HEK293 (cell line): ENCODE results near the gene STARD6.

Source experiments
- CTCF ChIA-PET: fragments of 350-600 bp; formaldehyde crosslinking; extraction: SDS; loops from one replicate; lab custom pipeline; 2021; ENCODE audit warnings: antibody characterized with exemption; lab: Yijun Ruan, JAX
- POLR2A ChIA-PET: fragments of 300-600 bp; formaldehyde crosslinking; extraction: SDS; loops from one replicate; lab custom pipeline; 2020; ENCODE audit warnings: antibody characterized with exemption, inconsistent platforms; lab: Yijun Ruan, JAX
- H3K27ac ChIP-seq: fragments of 200-500 bp; sonication (Bioruptor generic); 2 replicates; pipeline ENCODE4 v1.5.1; 2014; ENCODE audit warnings: low read depth, low read length, control low read depth, inconsistent platforms; ENCODE audit errors: extremely low read depth
- H3K36me3 ChIP-seq, 2 experiments: fragments of 200-500 bp in 1 of 2; sonication (Bioruptor generic) in 1 of 2; 1 replicate in 1 of 2; 2 replicates in 1 of 2; pipeline ENCODE4 v1.5.1; 2014 to 2017; ENCODE audit warnings: inconsistent platforms in 2 of 2, low read length in 2 of 2; ENCODE audit not compliant: control insufficient read depth in 2 of 2, insufficient read depth in 1 of 2
- H3K4me1 ChIP-seq: fragments of 200-500 bp; sonication (Bioruptor generic); 2 replicates; pipeline ENCODE4 v1.5.1; 2014; ENCODE audit warnings: mild to moderate bottlenecking, low read length, inconsistent platforms; ENCODE audit not compliant: control insufficient read depth, insufficient read depth
- H3K4me3 ChIP-seq: 2 replicates; pipeline ENCODE4 v1.5.1; 2011; ENCODE audit warnings: low read depth, mild to moderate bottlenecking, control low read depth, low read length, moderate library complexity
- H3K9me3 ChIP-seq: fragments of 200-500 bp; sonication (Bioruptor generic); 2 replicates; pipeline ENCODE4 v1.5.1; 2014; ENCODE audit warnings: low read depth, low read length, inconsistent platforms; ENCODE audit not compliant: control insufficient read depth, insufficient read depth
- BCL11A ChIP-seq: fragments of 450-650 bp; formaldehyde crosslinking; IDR thresholded peaks from 2 replicates; pipeline ENCODE4 v1.5.1; 2016; ENCODE audit warnings: low read depth, missing biosample characterization, missing genetic modification characterization
- MEIS1 ChIP-seq: sonication (generic); formaldehyde crosslinking; IDR thresholded peaks from 2 replicates; pipeline ENCODE4 v1.8.1; 2022; ENCODE audit warnings: missing genetic modification reagents, mild to moderate bottlenecking, borderline replicate concordance
- RBAK ChIP-seq: fragments of 450-650 bp; formaldehyde crosslinking; IDR thresholded peaks from 2 replicates; pipeline ENCODE4 v1.5.1; 2016; ENCODE audit warnings: missing biosample characterization, missing genetic modification characterization
- SP7 ChIP-seq: fragments of 450-650 bp; formaldehyde crosslinking; IDR thresholded peaks from 2 replicates; pipeline ENCODE4 v1.5.1; 2016; ENCODE audit warnings: missing biosample characterization, missing genetic modification characterization
- ZNF114 ChIP-seq: fragments of 450-650 bp; formaldehyde crosslinking; IDR thresholded peaks from 2 replicates; pipeline ENCODE4 v1.5.0; 2017; ENCODE audit warnings: missing biosample characterization, missing genetic modification characterization
- ZNF155 ChIP-seq: fragments of 450-650 bp; formaldehyde crosslinking; IDR thresholded peaks from 2 replicates; pipeline ENCODE4 v1.5.1; 2016; ENCODE audit warnings: missing biosample characterization, missing genetic modification characterization
- ZNF2 ChIP-seq: fragments of 450-650 bp; formaldehyde crosslinking; IDR thresholded peaks from 2 replicates; pipeline ENCODE4 v1.5.1; 2016; ENCODE audit warnings: missing biosample characterization, missing genetic modification characterization
- ZNF211 ChIP-seq: fragments of 450-650 bp; formaldehyde crosslinking; IDR thresholded peaks from 2 replicates; pipeline ENCODE4 v1.5.1; 2016; ENCODE audit warnings: low read depth, missing biosample characterization, missing genetic modification characterization
- ZNF354C ChIP-seq: fragments of 450-650 bp; formaldehyde crosslinking; IDR thresholded peaks from 2 replicates; pipeline ENCODE4 v1.5.1; 2016; ENCODE audit warnings: missing biosample characterization, missing genetic modification characterization, low read depth, borderline replicate concordance
- ZNF521 ChIP-seq: fragments of 450-650 bp; formaldehyde crosslinking; IDR thresholded peaks from 2 replicates; pipeline ENCODE4 v1.5.1; 2017; ENCODE audit warnings: missing biosample characterization, mild to moderate bottlenecking, missing genetic modification characterization
- ZNF544 ChIP-seq: fragments of 450-650 bp; formaldehyde crosslinking; IDR thresholded peaks from 2 replicates; pipeline ENCODE4 v1.5.0; 2017; ENCODE audit warnings: missing biosample characterization, missing genetic modification characterization
- ZNF571 ChIP-seq: fragments of 450-650 bp; formaldehyde crosslinking; IDR thresholded peaks from 2 replicates; pipeline ENCODE4 v1.5.0; 2017; ENCODE audit warnings: missing biosample characterization, missing genetic modification characterization
- ZNF596 ChIP-seq: fragments of 450-650 bp; IDR thresholded peaks from 2 replicates; pipeline ENCODE4 v1.5.0; 2018; ENCODE audit warnings: missing biosample characterization, mild to moderate bottlenecking, missing genetic modification characterization, moderate library complexity
- ZNF626 ChIP-seq: fragments of 450-650 bp; sonication (Bioruptor Pico); formaldehyde crosslinking; IDR thresholded peaks from 2 replicates; pipeline ENCODE4 v1.5.1; 2018; ENCODE audit warnings: missing biosample characterization, missing genetic modification characterization, inconsistent platforms
- ZNF837 ChIP-seq: fragments of 450-650 bp; formaldehyde crosslinking; IDR thresholded peaks from 2 replicates; pipeline ENCODE4 v1.5.1; 2016; ENCODE audit warnings: missing biosample characterization, missing genetic modification characterization
- TF ChIP-seq, protein P1 (sequence below): fragments of 450-650 bp; formaldehyde crosslinking; IDR thresholded peaks from 2 replicates; pipeline ENCODE4 v1.5.1; 2016; ENCODE audit warnings: missing biosample characterization, missing genetic modification characterization, borderline replicate concordance
- TF ChIP-seq, protein P2 (sequence below): fragments of 450-650 bp; formaldehyde crosslinking; IDR thresholded peaks from 2 replicates; pipeline ENCODE4 v1.5.1; 2017; ENCODE audit warnings: missing biosample characterization, missing genetic modification characterization
- TF ChIP-seq, protein P3 (sequence below): fragments of 450-650 bp; formaldehyde crosslinking; IDR thresholded peaks from 2 replicates; pipeline ENCODE4 v1.5.1; 2016; ENCODE audit warnings: missing biosample characterization, missing genetic modification characterization
- TF ChIP-seq, protein P4 (sequence below): fragments of 450-650 bp; formaldehyde crosslinking; IDR thresholded peaks from 2 replicates; pipeline ENCODE4 v1.5.1; 2017; ENCODE audit warnings: missing biosample characterization, missing genetic modification characterization
- TF ChIP-seq, protein P5 (sequence below): fragments of 450-650 bp; formaldehyde crosslinking; IDR thresholded peaks from 2 replicates; pipeline ENCODE4 v1.5.1; 2016; ENCODE audit warnings: missing biosample characterization, missing genetic modification characterization

The STARD6 gene

DNA sequence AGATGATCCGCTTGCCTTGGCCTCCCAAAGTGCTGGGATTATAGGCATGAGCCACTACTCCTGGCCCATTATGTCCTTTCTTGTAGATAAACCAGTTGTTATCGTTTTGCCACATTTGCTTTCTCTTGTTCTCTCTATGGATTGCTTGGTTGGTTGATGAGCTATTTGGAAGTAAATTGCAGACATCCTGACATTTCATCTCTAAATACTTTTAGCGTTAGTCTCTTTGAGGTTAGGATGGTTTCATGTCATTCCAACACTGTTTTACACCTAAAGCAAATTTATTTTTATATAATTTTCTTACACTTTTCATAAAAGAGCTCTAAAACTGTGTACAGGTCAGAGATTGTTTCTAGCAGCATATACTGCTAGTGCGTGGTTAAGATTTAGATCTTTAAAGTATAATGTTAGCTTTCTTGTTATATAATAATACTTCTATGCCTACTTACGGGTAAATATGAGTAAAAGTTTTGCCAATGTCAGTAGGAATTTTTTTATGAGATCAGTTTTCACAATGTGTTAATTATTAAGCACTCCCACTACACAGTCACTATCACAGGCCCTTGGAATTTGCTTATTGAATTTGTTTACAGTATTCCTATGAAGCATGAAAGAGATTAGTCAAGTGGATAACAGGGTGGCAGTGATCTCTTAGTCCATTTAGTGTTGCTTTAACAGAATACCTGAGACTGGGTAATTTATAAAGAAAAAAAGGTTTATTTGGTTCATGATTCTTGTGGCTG is 78.0 kb downstream of the STARD6 start:
- Histone ChIP-seq H3K4me1 (0 out of 2 replicates have a peak, but pooled peaks cover 2% of the 10 kb centered on the region), H3K4me3 (no peak overlapping the region), H3K27ac (no peak overlapping the region), H3K36me3 (peaks cover 41 to 52% of the 10 kb centered on the region in 2 experiments), H3K9me3 (no peaks in the 10 kb centered on the region)
- CTCF ChIA-PET, result interaction anchor here (1.8 kb wide), 1 partner anchor 9 kb away, joined by 7 read pairs; no protein-coding TSS in a partner anchor
- POLR2A ChIA-PET, result interaction anchor here (1.0 to 2.0 kb wide), 2 partner anchors 10 to 78 kb away, joined by 4 to 7 read pairs; partner anchors contain the start of genes C18orf54, POLI and STARD6
- TF ChIP-seq, protein P1, sequence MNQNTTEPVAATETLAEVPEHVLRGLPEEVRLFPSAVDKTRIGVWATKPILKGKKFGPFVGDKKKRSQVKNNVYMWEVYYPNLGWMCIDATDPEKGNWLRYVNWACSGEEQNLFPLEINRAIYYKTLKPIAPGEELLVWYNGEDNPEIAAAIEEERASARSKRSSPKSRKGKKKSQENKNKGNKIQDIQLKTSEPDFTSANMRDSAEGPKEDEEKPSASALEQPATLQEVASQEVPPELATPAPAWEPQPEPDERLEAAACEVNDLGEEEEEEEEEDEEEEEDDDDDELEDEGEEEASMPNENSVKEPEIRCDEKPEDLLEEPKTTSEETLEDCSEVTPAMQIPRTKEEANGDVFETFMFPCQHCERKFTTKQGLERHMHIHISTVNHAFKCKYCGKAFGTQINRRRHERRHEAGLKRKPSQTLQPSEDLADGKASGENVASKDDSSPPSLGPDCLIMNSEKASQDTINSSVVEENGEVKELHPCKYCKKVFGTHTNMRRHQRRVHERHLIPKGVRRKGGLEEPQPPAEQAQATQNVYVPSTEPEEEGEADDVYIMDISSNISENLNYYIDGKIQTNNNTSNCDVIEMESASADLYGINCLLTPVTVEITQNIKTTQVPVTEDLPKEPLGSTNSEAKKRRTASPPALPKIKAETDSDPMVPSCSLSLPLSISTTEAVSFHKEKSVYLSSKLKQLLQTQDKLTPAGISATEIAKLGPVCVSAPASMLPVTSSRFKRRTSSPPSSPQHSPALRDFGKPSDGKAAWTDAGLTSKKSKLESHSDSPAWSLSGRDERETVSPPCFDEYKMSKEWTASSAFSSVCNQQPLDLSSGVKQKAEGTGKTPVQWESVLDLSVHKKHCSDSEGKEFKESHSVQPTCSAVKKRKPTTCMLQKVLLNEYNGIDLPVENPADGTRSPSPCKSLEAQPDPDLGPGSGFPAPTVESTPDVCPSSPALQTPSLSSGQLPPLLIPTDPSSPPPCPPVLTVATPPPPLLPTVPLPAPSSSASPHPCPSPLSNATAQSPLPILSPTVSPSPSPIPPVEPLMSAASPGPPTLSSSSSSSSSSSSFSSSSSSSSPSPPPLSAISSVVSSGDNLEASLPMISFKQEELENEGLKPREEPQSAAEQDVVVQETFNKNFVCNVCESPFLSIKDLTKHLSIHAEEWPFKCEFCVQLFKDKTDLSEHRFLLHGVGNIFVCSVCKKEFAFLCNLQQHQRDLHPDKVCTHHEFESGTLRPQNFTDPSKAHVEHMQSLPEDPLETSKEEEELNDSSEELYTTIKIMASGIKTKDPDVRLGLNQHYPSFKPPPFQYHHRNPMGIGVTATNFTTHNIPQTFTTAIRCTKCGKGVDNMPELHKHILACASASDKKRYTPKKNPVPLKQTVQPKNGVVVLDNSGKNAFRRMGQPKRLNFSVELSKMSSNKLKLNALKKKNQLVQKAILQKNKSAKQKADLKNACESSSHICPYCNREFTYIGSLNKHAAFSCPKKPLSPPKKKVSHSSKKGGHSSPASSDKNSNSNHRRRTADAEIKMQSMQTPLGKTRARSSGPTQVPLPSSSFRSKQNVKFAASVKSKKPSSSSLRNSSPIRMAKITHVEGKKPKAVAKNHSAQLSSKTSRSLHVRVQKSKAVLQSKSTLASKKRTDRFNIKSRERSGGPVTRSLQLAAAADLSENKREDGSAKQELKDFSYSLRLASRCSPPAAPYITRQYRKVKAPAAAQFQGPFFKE (tag by site-specific recombination), result no peak
- TF ChIP-seq ZNF155 (tag by site-specific recombination) (no peak), ZNF114 (tag by site-specific recombination) (no peak), ZNF211 (no peak), ZNF521 (tag by site-specific recombination) (no peak), SP7 (tag by site-specific recombination) (no peak), MEIS1 (CRISPR knock-in tag) (no peak), RBAK (no peak), ZNF354C (tag by site-specific recombination) (no peak), ZNF571 (tag by site-specific recombination) (no peak), ZNF544 (tag by site-specific recombination) (no peak), ZNF626 (tag by site-specific recombination) (no peak), BCL11A (tag by site-specific recombination) (no peak), ZNF2 (tag by site-specific recombination) (no peak), ZNF596 (tag by site-specific recombination) (no peak), ZNF837 (tag by site-specific recombination) (no peak)
- TF ChIP-seq, protein P2, sequence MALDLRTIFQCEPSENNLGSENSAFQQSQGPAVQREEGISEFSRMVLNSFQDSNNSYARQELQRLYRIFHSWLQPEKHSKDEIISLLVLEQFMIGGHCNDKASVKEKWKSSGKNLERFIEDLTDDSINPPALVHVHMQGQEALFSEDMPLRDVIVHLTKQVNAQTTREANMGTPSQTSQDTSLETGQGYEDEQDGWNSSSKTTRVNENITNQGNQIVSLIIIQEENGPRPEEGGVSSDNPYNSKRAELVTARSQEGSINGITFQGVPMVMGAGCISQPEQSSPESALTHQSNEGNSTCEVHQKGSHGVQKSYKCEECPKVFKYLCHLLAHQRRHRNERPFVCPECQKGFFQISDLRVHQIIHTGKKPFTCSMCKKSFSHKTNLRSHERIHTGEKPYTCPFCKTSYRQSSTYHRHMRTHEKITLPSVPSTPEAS, result no peak
- TF ChIP-seq, protein P3, sequence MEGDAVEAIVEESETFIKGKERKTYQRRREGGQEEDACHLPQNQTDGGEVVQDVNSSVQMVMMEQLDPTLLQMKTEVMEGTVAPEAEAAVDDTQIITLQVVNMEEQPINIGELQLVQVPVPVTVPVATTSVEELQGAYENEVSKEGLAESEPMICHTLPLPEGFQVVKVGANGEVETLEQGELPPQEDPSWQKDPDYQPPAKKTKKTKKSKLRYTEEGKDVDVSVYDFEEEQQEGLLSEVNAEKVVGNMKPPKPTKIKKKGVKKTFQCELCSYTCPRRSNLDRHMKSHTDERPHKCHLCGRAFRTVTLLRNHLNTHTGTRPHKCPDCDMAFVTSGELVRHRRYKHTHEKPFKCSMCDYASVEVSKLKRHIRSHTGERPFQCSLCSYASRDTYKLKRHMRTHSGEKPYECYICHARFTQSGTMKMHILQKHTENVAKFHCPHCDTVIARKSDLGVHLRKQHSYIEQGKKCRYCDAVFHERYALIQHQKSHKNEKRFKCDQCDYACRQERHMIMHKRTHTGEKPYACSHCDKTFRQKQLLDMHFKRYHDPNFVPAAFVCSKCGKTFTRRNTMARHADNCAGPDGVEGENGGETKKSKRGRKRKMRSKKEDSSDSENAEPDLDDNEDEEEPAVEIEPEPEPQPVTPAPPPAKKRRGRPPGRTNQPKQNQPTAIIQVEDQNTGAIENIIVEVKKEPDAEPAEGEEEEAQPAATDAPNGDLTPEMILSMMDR (tag by site-specific recombination), result no peak
- TF ChIP-seq, protein P4, sequence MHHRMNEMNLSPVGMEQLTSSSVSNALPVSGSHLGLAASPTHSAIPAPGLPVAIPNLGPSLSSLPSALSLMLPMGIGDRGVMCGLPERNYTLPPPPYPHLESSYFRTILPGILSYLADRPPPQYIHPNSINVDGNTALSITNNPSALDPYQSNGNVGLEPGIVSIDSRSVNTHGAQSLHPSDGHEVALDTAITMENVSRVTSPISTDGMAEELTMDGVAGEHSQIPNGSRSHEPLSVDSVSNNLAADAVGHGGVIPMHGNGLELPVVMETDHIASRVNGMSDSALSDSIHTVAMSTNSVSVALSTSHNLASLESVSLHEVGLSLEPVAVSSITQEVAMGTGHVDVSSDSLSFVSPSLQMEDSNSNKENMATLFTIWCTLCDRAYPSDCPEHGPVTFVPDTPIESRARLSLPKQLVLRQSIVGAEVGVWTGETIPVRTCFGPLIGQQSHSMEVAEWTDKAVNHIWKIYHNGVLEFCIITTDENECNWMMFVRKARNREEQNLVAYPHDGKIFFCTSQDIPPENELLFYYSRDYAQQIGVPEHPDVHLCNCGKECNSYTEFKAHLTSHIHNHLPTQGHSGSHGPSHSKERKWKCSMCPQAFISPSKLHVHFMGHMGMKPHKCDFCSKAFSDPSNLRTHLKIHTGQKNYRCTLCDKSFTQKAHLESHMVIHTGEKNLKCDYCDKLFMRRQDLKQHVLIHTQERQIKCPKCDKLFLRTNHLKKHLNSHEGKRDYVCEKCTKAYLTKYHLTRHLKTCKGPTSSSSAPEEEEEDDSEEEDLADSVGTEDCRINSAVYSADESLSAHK (tag by site-specific recombination), result no peak
- TF ChIP-seq, protein P5, sequence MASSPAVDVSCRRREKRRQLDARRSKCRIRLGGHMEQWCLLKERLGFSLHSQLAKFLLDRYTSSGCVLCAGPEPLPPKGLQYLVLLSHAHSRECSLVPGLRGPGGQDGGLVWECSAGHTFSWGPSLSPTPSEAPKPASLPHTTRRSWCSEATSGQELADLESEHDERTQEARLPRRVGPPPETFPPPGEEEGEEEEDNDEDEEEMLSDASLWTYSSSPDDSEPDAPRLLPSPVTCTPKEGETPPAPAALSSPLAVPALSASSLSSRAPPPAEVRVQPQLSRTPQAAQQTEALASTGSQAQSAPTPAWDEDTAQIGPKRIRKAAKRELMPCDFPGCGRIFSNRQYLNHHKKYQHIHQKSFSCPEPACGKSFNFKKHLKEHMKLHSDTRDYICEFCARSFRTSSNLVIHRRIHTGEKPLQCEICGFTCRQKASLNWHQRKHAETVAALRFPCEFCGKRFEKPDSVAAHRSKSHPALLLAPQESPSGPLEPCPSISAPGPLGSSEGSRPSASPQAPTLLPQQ, result no peak
